Neural crest cell (in vitro differentiated cells): ENCODE results near the gene ATRNL1. TPM values are rescaled to one million over a fixed set of nuclear protein-coding genes. Genes with fewer than 3 reads are reported as not detected.
A peak's percentile ranks its signal among the peaks of the same experiment; 100 is the strongest.

Experiments used
- DNase-seq: peaks from one replicate; pipeline ENCODE4 v3.0.0; 2021; ENCODE audit warnings: low read depth, mixed read lengths, low spot score
- H3K27ac Mint-ChIP-seq: one replicate; pipeline ENCODE4 v1.8.0; 2021; ENCODE audit warnings: mild to moderate bottlenecking, mixed read lengths; ENCODE audit not compliant: unreplicated experiment
- H3K27me3 Mint-ChIP-seq: 2 replicates; pipeline ENCODE4 v1.8.0; 2021; ENCODE audit warnings: low read depth, mild to moderate bottlenecking, mixed read lengths
- H3K36me3 Mint-ChIP-seq: 2 replicates; pipeline ENCODE4 v1.8.0; 2021; ENCODE audit warnings: low read depth, mild to moderate bottlenecking, mixed read lengths
- H3K4me1 Mint-ChIP-seq: 2 replicates; pipeline ENCODE4 v1.8.0; 2021; ENCODE audit warnings: mixed read lengths
- H3K4me3 Mint-ChIP-seq: one replicate; pipeline ENCODE4 v1.8.0; 2021; ENCODE audit warnings: mild to moderate bottlenecking, mixed read lengths
- H3K9me3 Mint-ChIP-seq: 2 replicates; pipeline ENCODE4 v1.8.0; 2021; ENCODE audit warnings: mixed read lengths
- CTCF ChIP-seq: fragments of 200-600 bp; sonication (generic); conservative IDR thresholded peaks from 2 replicates; pipeline ENCODE4 v1.5.0; 2021; ENCODE audit warnings: antibody characterized with exemption, mild to moderate bottlenecking
- total RNA-seq: library from RNA; stranded (reverse); gene quantifications from 2 replicates; pipeline ENCODE4 v1.2.1, GENCODE V29; 2021

ATRNL1 gene
- total RNA-seq, 1 donor from 2014 or later = 46.9 TPM

GRCh38 chr10:115957012-115957399, 863.8 kb downstream of the ATRNL1 start:
- DNase-seq = no peak
- Mint-ChIP-seq H3K27ac (no peak overlapping the region), H3K4me1 (peaks cover 20% of the 10 kb centered on the region), H3K4me3 (no peak overlapping the region), H3K27me3 (no peaks in the 10 kb centered on the region), H3K36me3 (peaks cover 3% of the 10 kb centered on the region), H3K9me3 (no peaks in the 10 kb centered on the region)
- TF ChIP-seq CTCF = no peak

- peaks cover 20% of the 10 kb centered on the region for H3K4me1 Mint-ChIP-seq
- H3K27ac Mint-ChIP-seq = no peak overlapping the region
- TF ChIP-seq CTCF = no peak
- H3K4me3 Mint-ChIP-seq = no peak overlapping the region
- no peaks in the 10 kb centered on the region for H3K9me3 Mint-ChIP-seq
- no peak for DNase-seq
- peaks cover 3% of the 10 kb centered on the region for H3K36me3 Mint-ChIP-seq
- no peaks in the 10 kb centered on the region for H3K27me3 Mint-ChIP-seq
These were observed 864.7 kb downstream of the ATRNL1 start for GRCh38 chr10:115957786-115958442.

GRCh38 chr10:115963848-115964247, 870.7 kb downstream of the ATRNL1 start:
- no peak for DNase-seq
- Mint-ChIP-seq H3K36me3 (peaks cover 3% of the 10 kb centered on the region), H3K4me1 (peaks cover 5% of the 10 kb centered on the region), H3K27ac (no peak overlapping the region), H3K27me3 (no peaks in the 10 kb centered on the region), H3K9me3 (no peaks in the 10 kb centered on the region), H3K4me3 (no peak overlapping the region)
- peak; percentile 34 for TF ChIP-seq CTCF

- Mint-ChIP-seq H3K4me3 (no peak overlapping the region), H3K4me1 (peaks cover 5% of the 10 kb centered on the region), H3K9me3 (no peaks in the 10 kb centered on the region), H3K27me3 (no peaks in the 10 kb centered on the region), H3K36me3 (peaks cover 3% of the 10 kb centered on the region), H3K27ac (no peak overlapping the region)
- TF ChIP-seq CTCF = no peak
- no peak for DNase-seq
These were observed 871.7 kb downstream of the ATRNL1 start for GRCh38 chr10:115964827-115965226.

GRCh38 chr10:115965376-115965775, 872.2 kb downstream of the ATRNL1 start:
- no peaks in the 10 kb centered on the region for H3K9me3 Mint-ChIP-seq
- no peak overlapping the region for H3K27ac Mint-ChIP-seq
- H3K4me3 Mint-ChIP-seq = no peak overlapping the region
- H3K4me1 Mint-ChIP-seq = peaks cover 5% of the 10 kb centered on the region
- no peak for TF ChIP-seq CTCF
- peaks cover 3% of the 10 kb centered on the region for H3K36me3 Mint-ChIP-seq
- no peaks in the 10 kb centered on the region for H3K27me3 Mint-ChIP-seq
- DNase-seq = no peak
